NCI-H446 treated with DMSO at 0.1 percent for 48 hours (cell line): ENCODE measurements around the gene CPNE2.

Experiments
- DNase-seq: peaks from one replicate; lab custom pipeline; 2025; lab: John Stamatoyannopoulos, UW

Gene CPNE2

DNA sequence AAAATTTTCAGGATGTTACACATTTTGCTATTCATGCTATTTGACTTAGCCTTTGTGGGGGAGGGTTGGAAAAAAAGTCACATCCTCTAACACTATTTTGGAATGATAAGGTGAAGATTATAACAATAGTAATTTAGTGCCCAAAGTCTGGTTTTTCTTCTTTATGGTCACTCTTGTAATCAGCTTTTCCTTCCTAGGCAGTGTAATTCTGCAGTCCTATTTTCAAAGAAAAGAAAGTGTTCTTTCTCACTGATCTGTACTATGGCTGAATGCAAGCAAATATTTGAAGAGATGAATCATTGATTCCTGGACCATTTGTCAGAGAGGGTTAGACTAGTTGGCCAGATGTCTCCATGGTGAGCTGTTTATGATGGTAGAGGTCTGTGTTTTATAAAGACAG lies 102.1 kb downstream of the CPNE2 start:
- DNase-seq: peak; percentile 35

DNA sequence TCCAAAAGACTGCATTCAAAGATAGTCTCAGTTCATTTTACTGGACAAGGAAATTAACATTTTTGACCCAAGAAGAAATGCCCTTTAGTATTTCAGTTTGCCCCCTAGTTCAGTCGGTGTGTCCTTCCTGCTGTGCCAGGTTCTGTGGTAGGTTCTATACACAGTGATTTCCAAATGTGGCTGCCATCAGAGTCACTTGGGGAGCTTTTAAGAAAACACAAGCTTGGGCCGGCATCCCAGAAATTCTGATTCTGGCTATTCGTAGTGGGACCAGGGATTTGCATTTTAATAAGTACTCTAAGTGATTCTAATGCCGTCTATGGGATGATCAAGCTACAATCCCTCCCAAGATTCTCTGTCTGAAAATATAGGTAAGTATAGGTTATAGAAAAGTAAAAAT lies 103.9 kb downstream of the CPNE2 start:
- no peak for DNase-seq

DNA sequence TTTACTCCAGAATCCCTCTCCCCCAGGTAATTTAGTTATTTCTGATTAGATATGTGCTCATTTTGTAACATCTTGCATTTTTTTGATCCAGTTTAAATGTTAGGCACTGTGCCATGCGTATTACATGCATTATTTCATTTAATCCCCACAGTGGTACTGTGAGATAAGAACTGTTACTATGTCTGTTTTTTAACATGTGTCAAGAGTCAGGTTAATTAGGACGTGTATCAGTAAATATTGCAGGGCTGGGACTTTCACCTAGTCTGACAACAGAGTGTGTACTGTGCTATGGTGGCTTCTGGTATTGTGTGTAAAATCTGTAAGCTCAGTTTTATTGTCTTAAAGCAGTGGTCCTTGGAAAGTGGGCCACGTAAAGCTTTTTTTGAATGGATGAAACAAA lies 104.4 kb downstream of the CPNE2 start:
- DNase-seq: no peak
